ENCODE data around the gene FARP2.

- TF ChIP-seq CTCF (conservative IDR thresholded peaks at IDR 0.05; ENCODE audit: low read depth, low read length) (no peak), POLR2A (IDR thresholded peaks at IDR 0.05; ENCODE audit: low read depth, low read length) (peak; percentile 93)
Observed at GRCh38 chr2:241355983-241356870, at the start of gene FARP2.

Measured in IMR-90 (cell line).